Measurements from ENCODE around the gene TBC1D2. TPM values are rescaled to one million over a fixed set of nuclear protein-coding genes. Genes with fewer than 3 reads are reported as not detected.

Gene TBC1D2
- total RNA-seq, 1 donor from 2014 or later: 2.7 TPM

DNA sequence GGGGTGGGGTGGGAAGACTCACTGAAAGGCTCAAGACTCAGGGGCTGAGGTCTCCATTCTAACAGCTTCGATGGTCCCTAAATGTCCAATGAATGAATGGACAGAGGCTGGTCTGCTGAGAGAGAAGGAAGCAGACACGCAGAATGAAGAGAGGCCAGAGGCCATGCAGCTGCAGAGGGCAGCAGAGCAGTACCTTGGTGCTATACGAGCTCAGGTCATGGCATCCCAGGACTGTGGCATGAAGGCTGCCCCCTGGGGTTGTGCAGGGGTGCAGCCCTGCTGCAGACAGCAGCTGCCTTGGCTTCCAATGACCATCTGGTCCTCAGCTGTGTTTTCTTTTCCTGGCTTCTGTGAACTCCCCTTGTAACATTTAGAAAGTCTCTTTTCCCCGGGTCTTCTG is 47.8 kb downstream of the TBC1D2 start:
- ATAC-seq (ENCODE audit: low read depth) (no peak), DNase-seq (no peak)
- Mint-ChIP-seq H3K36me3 (ENCODE audit: low read depth) (no peaks in the 10 kb centered on the region), H3K27me3 (no peaks in the 10 kb centered on the region), H3K9me3 (no peaks in the 10 kb centered on the region), H3K4me1 (peaks cover 8% of the 10 kb centered on the region), H3K4me3 (no peak overlapping the region), H3K27ac (no peak overlapping the region)
- POLR2A ChIA-PET: no interaction called here
- intact Hi-C loops (cut with micrococcal nuclease): no loop called here
- CTCF ChIA-PET: interaction anchor here (1.8 to 2.6 kb wide), 2 partner anchors 9 to 56 kb away, joined by 5 to 6 read pairs; no protein-coding TSS in a partner anchor
- TF ChIP-seq, protein P1, sequence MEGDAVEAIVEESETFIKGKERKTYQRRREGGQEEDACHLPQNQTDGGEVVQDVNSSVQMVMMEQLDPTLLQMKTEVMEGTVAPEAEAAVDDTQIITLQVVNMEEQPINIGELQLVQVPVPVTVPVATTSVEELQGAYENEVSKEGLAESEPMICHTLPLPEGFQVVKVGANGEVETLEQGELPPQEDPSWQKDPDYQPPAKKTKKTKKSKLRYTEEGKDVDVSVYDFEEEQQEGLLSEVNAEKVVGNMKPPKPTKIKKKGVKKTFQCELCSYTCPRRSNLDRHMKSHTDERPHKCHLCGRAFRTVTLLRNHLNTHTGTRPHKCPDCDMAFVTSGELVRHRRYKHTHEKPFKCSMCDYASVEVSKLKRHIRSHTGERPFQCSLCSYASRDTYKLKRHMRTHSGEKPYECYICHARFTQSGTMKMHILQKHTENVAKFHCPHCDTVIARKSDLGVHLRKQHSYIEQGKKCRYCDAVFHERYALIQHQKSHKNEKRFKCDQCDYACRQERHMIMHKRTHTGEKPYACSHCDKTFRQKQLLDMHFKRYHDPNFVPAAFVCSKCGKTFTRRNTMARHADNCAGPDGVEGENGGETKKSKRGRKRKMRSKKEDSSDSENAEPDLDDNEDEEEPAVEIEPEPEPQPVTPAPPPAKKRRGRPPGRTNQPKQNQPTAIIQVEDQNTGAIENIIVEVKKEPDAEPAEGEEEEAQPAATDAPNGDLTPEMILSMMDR (IDR thresholded peaks at IDR 0.05): no peak

DNA sequence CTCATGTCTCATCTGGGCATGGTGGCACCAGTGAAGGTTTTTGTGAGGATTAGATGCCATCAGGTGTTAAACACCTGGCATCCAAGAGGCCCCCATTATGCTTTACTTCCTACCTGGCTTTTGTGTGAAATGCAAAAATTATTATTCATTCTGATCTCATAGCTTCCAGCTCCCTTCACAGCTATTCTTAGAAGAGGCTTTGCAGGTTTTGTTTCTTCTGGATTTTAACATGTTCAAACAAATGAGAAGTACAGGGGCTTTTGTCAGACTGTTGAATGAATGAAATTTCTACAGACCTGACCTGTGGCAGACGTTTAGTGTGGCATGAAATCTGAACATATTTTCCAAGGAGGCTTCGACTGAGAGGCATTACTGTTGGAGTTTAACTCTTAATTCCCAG is 48.7 kb downstream of the TBC1D2 start:
- no peaks in the 10 kb centered on the region for H3K27me3 Mint-ChIP-seq
- DNase-seq: no peak
- ChIA-PET CTCF (interaction anchor here (2.5 to 2.6 kb wide), 2 partner anchors 10 to 57 kb away, joined by 6 to 21 read pairs; no protein-coding TSS in a partner anchor), POLR2A (interaction anchor here (2.2 kb wide), 1 partner anchor 49 kb away, joined by 6 read pairs; the partner anchor contains the start of gene TBC1D2)
- TF ChIP-seq, protein P1 (IDR thresholded peaks at IDR 0.05): no peak
- intact Hi-C loops (cut with micrococcal nuclease): no loop called here
- H3K4me1 Mint-ChIP-seq: peaks cover 8% of the 10 kb centered on the region
- H3K36me3 Mint-ChIP-seq (ENCODE audit: low read depth): no peaks in the 10 kb centered on the region
- H3K4me3 Mint-ChIP-seq: no peak overlapping the region
- no peak overlapping the region for H3K27ac Mint-ChIP-seq
- ATAC-seq (ENCODE audit: low read depth): no peak
- H3K9me3 Mint-ChIP-seq: no peaks in the 10 kb centered on the region

DNA sequence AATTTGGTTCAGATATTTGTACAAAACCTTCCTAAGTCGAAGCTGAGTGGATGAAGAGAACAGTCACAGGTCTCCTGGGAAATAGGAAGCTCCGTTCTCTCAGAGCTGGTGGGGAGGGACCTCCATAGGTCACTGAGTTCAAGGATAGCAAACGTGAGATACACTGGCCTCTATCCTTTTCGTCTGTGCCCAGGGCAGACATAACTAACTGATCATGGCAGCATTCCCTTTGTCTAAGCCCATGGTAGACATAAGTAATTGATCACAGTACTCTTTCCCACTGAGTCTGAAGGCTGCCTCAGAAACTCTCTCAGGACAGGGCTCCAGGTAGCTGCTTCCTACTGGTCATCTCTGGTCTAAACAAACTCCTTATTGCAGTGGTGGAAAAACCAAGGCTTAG is 50.8 kb downstream of the TBC1D2 start:
- intact Hi-C loops (cut with micrococcal nuclease): loop anchor here (1.0 kb wide), 6 partner anchors 59 to 587 kb away; no protein-coding TSS in a partner anchor
- no peaks in the 10 kb centered on the region for H3K9me3 Mint-ChIP-seq
- POLR2A ChIA-PET: interaction anchor here (2.2 kb wide), 1 partner anchor 51 kb away, joined by 6 read pairs; the partner anchor contains the start of gene TBC1D2
- TF ChIP-seq, protein P1 (IDR thresholded peaks at IDR 0.05): no peak
- no peak overlapping the region for H3K27ac Mint-ChIP-seq
- no peak for ATAC-seq (ENCODE audit: low read depth)
- H3K4me1 Mint-ChIP-seq: peaks cover 17% of the 10 kb centered on the region
- H3K27me3 Mint-ChIP-seq: no peaks in the 10 kb centered on the region
- H3K36me3 Mint-ChIP-seq (ENCODE audit: low read depth): no peaks in the 10 kb centered on the region
- CTCF ChIA-PET: interaction anchor here (0.9 to 2.5 kb wide), 7 partner anchors 9 to 570 kb away, joined by 3 to 21 read pairs (median 3); partner anchors contain the start of gene TBC1D2
- H3K4me3 Mint-ChIP-seq: no peak overlapping the region
- no peak for DNase-seq

DNA sequence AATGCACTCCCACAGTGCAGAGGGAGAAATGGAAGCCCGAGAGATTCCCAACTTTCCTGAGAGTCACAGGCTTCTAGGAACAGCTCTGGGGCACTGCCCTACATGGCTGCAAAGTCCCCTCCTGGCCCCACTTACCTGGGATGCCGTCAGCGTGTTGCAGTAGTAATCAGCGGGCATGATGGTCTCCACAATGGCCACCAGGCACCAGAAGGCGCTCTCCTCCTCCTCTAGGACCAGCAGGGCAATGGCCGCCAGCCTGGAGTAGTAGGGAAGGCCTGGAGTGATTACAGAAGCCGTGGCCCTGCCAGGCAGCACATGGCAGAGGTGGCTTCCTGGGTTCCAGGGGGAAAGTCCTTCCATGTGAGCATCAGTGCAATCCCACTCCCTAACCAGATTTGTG is 52.3 kb downstream of the TBC1D2 start:
- Mint-ChIP-seq H3K4me3 (no peak overlapping the region), H3K27ac (no peak overlapping the region), H3K36me3 (ENCODE audit: low read depth) (no peaks in the 10 kb centered on the region), H3K27me3 (no peaks in the 10 kb centered on the region), H3K4me1 (peaks cover 17% of the 10 kb centered on the region), H3K9me3 (no peaks in the 10 kb centered on the region)
- intact Hi-C loops (cut with micrococcal nuclease): no loop called here
- ChIA-PET POLR2A (no interaction called here), CTCF (no interaction called here)
- ATAC-seq (ENCODE audit: low read depth) (no peak), DNase-seq (no peak)
- TF ChIP-seq, protein P1 (IDR thresholded peaks at IDR 0.05): no peak

DNA sequence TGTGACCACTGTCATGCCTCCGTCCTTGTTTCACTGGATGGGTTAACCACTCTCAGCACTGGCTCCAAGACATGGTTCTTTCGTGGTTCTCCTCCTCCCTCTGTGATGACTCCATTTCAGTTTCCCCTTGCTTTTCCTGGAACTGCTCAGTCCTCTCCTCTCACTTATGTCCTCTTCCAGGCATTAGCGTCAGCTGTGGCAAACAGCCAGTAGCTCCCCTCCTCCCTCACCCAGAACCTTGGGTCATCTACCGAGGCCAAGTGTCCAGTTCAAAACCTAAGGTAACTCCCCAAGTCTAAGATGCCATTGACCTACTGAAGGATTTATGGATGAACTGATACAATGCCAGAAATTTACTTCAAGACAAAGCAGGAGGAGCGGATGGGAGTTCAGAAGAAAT is 53.2 kb downstream of the TBC1D2 start:
- ATAC-seq (ENCODE audit: low read depth): no peak
- no peak overlapping the region for H3K27ac Mint-ChIP-seq
- no peak overlapping the region for H3K4me3 Mint-ChIP-seq
- no peaks in the 10 kb centered on the region for H3K9me3 Mint-ChIP-seq
- no peaks in the 10 kb centered on the region for H3K27me3 Mint-ChIP-seq
- intact Hi-C loops (cut with micrococcal nuclease): no loop called here
- DNase-seq: no peak
- ChIA-PET POLR2A (no interaction called here), CTCF (no interaction called here)
- TF ChIP-seq, protein P1 (IDR thresholded peaks at IDR 0.05): no peak
- peaks cover 17% of the 10 kb centered on the region for H3K4me1 Mint-ChIP-seq
- H3K36me3 Mint-ChIP-seq (ENCODE audit: low read depth): no peaks in the 10 kb centered on the region
